ENCODE results near the gene MAPK14. TPM values are rescaled to one million over a fixed set of nuclear protein-coding genes. Genes with fewer than 3 reads are reported as not detected.

Gene MAPK14
- total and polyA plus RNA-seq, 9 of the 15 experiments (the other 6 are each of a cell fraction or from before 2014, with no cell fraction given) = 8.8 to 62.7 (median 35.5) TPM

- 0 out of 2 replicates have a peak, but pooled peaks have one; percentile 46 for TF ChIP-seq ARID4B (CRISPR knock-in tag; IDR thresholded peaks at IDR 0.05)
- TF ChIP-seq GATAD2A (IDR thresholded peaks at IDR 0.05) = no peak
- TF ChIP-seq ARNT (IDR thresholded peaks at IDR 0.05) = no peak
- no peak for TF ChIP-seq CBFA2T2 (conservative IDR thresholded peaks at IDR 0.05)
- no peak for TF ChIP-seq NCOA4 (IDR thresholded peaks at IDR 0.05; ENCODE audit: partially characterized antibody)
- TF ChIP-seq XRCC3 (IDR thresholded peaks at IDR 0.05) = no peak
- TF ChIP-seq USF1 (CRISPR knock-in tag; IDR thresholded peaks at IDR 0.05) = no peak
- no peak for TF ChIP-seq SNRNP70 (optimal IDR thresholded peaks at IDR 0.05; ENCODE audit: low read depth, low read length)
- no peak for TF ChIP-seq BRD9 (IDR thresholded peaks at IDR 0.05; ENCODE audit: low read depth, partially characterized antibody)
- TF ChIP-seq ZNF384 (IDR thresholded peaks at IDR 0.05; ENCODE audit: low read depth, low read length) = no peak
- TF ChIP-seq DLX4 (CRISPR knock-in tag; IDR thresholded peaks at IDR 0.05) = no peak
- no peak; a peak in 1 of 4 replicates for TF ChIP-seq HDAC1 (IDR thresholded peaks at IDR 0.05)
- no peak for TF ChIP-seq RNF2 (IDR thresholded peaks at IDR 0.05)
- no peak for TF ChIP-seq CHD2 (IDR thresholded peaks at IDR 0.05; ENCODE audit: low read depth, low read length)
- TF ChIP-seq FOXK2 (conservative IDR thresholded peaks at IDR 0.05 in 1 of 2, IDR thresholded peaks at IDR 0.05 in 1 of 2; ENCODE audit: low read depth in 2 of 2) = no peak
- TF ChIP-seq SAFB (IDR thresholded peaks at IDR 0.05; ENCODE audit: borderline replicate concordance, low read depth, low read length) = no peak
- no peak for TF ChIP-seq PHTF2 (CRISPR knock-in tag; IDR thresholded peaks at IDR 0.05)
- TF ChIP-seq ZHX1 (conservative IDR thresholded peaks at IDR 0.05; ENCODE audit: low read length) = no peak
- no peak for TF ChIP-seq GTF2B (IDR thresholded peaks at IDR 0.05; ENCODE audit: extremely low read depth, insufficient read length)
Measured at GRCh38 chr6:36122495-36123269, 95.1 kb downstream of the MAPK14 start (continued).
